ENCODE data around the gene PSME4. TPM values are rescaled to one million over a fixed set of nuclear protein-coding genes. Genes with fewer than 3 reads are reported as not detected.
A peak's percentile ranks its signal among the peaks of the same experiment; 100 is the strongest.

The PSME4 gene
- polyA plus RNA-seq, 1 donor from 2014 or later, result 23.4 TPM

DNA sequence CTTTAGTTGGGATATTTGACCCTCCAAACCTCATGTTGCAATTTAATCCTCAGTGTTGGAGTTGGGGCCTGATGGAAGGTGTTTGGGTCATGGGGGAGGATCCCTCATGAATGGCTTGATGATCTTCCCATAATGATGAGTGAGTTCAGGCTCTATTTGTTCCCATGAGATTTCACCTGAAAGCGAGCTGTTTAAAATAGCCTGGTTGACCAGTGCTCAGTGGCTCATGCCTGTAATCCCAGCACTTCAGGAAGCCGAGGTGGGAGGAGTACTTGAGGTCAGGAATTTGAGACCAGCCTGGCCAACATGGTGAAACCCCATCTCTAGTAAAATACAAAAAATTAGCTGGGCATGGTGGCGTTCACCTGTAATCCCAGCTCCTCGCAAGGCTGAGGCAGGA is 14.9 kb upstream of the PSME4 start:
- no peaks in the 10 kb centered on the region for H3F3A ChIP-seq (ENCODE audit: insufficient read depth, low read length, poor library complexity, severe bottlenecking)
- TF ChIP-seq POLR2AphosphoS5 (IDR thresholded peaks at IDR 0.05), result no peak
- TF ChIP-seq REST (IDR thresholded peaks at IDR 0.05; ENCODE audit: borderline replicate concordance), result no peak
- TF ChIP-seq EP300 (conservative IDR thresholded peaks at IDR 0.05; ENCODE audit: poor library complexity, severe bottlenecking), result no peak
- TF ChIP-seq RAD21 (conservative IDR thresholded peaks at IDR 0.05), result no peak
- no peak for TF ChIP-seq TAF1 (IDR thresholded peaks at IDR 0.05; ENCODE audit: low read depth)
- no peak for TF ChIP-seq EZH2 (IDR thresholded peaks at IDR 0.05; ENCODE audit: borderline replicate concordance, insufficient read depth, low read length, poor library complexity, severe bottlenecking)
- no peak for TF ChIP-seq CTCF (IDR thresholded peaks at IDR 0.05; ENCODE audit: poor library complexity, severe bottlenecking)
- no peak for TF ChIP-seq MXI1 (conservative IDR thresholded peaks at IDR 0.05; ENCODE audit: poor library complexity, severe bottlenecking)
- no peak for TF ChIP-seq SMC3 (conservative IDR thresholded peaks at IDR 0.05; ENCODE audit: poor library complexity)

DNA sequence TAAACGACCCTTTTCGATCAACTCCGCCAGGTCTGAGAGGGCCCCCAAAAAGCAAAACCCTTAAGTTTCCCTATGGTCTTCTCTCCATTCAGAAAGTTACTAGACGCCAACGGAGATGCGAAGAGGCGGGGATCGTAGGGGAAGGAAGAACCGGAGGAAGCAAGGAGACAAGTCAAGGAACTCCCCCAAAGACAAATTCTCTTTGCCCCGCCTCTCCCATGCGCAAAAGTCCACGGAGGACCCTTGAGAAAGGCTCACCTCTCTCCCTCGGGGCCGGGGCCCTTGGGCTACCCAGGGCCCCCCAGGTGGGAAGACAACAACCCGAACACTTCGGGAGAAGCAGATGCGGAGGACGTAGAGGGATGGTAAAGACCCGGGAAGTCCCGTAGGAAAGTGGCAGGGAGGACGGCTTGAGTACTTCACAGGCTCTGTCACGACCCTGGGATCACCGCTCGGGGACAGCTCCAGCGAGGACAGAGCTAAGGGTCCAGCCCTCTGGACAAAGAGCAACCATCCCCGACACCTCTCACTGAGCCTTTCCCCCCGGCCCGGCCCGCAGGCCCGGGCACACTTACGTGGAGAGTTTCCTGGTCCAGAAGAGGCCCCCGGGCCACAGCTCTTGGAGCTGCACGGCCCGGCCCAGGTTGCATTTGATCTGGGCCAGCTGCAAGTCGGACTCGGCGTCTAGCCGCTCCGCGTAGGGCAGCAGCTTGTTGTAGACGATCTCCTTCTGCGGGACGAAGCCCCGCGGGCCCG is 647 bp downstream of the PSME4 start:
- peaks cover 50% of the 10 kb centered on the region for H3K79me2 ChIP-seq (replicated peaks; ENCODE audit: insufficient read depth, low read length)
- no peaks in the 10 kb centered on the region for H4K20me1 ChIP-seq (ENCODE audit: insufficient read depth)
- TF ChIP-seq RAD21 (conservative IDR thresholded peaks at IDR 0.05) (no peak), MXI1 (conservative IDR thresholded peaks at IDR 0.05; ENCODE audit: poor library complexity, severe bottlenecking) (no peak), POLR2AphosphoS5 (IDR thresholded peaks at IDR 0.05) (no peak), CTCF (IDR thresholded peaks at IDR 0.05; ENCODE audit: poor library complexity, severe bottlenecking) (no peak), TAF1 (IDR thresholded peaks at IDR 0.05; ENCODE audit: low read depth) (no peak), REST (IDR thresholded peaks at IDR 0.05; ENCODE audit: borderline replicate concordance) (no peak), EZH2 (IDR thresholded peaks at IDR 0.05; ENCODE audit: borderline replicate concordance, insufficient read depth, low read length, poor library complexity, severe bottlenecking) (no peak)
- no peak overlapping the region for H2AFZ ChIP-seq (ENCODE audit: low read depth, low read length)
- H3K9ac ChIP-seq (ENCODE audit: low read length), result peak overlapping the region; percentile 92
- peak overlapping the region; percentile 92 for H3K27ac ChIP-seq (ENCODE audit: low read length)
- peak overlapping the region; percentile 98 for H3K4me3 ChIP-seq (ENCODE audit: low read length)
- peak overlapping the region; percentile 75 for H3K4me2 ChIP-seq (ENCODE audit: low read length)
- H3F3A ChIP-seq (ENCODE audit: insufficient read depth, low read length, poor library complexity, severe bottlenecking), result peaks cover 8% of the 10 kb centered on the region
- no peaks in the 10 kb centered on the region for H3K9me2 ChIP-seq (ENCODE audit: insufficient read depth, low read length)
- no peaks in the 10 kb centered on the region for H3K36me3 ChIP-seq (ENCODE audit: insufficient read depth, low read length)
- H3K9me3 ChIP-seq (ENCODE audit: low read length), result no peaks in the 10 kb centered on the region
- no peaks in the 10 kb centered on the region for H3K27me3 ChIP-seq (ENCODE audit: insufficient read depth, low read depth, low read length)

More for the DNA sequence above, 14.9 kb upstream of the PSME4 start:
- no peaks in the 10 kb centered on the region for H4K20me1 ChIP-seq (ENCODE audit: insufficient read depth)
- H3K27me3 ChIP-seq (ENCODE audit: insufficient read depth, low read depth, low read length), result no peaks in the 10 kb centered on the region
- H3K9me2 ChIP-seq (ENCODE audit: insufficient read depth, low read length), result no peaks in the 10 kb centered on the region
- no peaks in the 10 kb centered on the region for H3K79me2 ChIP-seq (replicated peaks; ENCODE audit: insufficient read depth, low read length)
- H2AFZ ChIP-seq (ENCODE audit: low read depth, low read length), result no peak overlapping the region
- no peak overlapping the region for H3K9ac ChIP-seq (ENCODE audit: low read length)
- no peaks in the 10 kb centered on the region for H3K36me3 ChIP-seq (ENCODE audit: insufficient read depth, low read length)
- no peak overlapping the region for H3K27ac ChIP-seq (ENCODE audit: low read length)
- H3K9me3 ChIP-seq (ENCODE audit: low read length), result no peaks in the 10 kb centered on the region
- no peak overlapping the region for H3K4me3 ChIP-seq (ENCODE audit: low read length)
- no peak overlapping the region for H3K4me2 ChIP-seq (ENCODE audit: low read length)

Measured in neural cell (in vitro differentiated cells).